Glomerular endothelial cell (primary cell): ENCODE results near the gene B3GALNT1. TPM values are rescaled to one million over a fixed set of nuclear protein-coding genes. Genes with fewer than 3 reads are reported as not detected.
A peak's percentile ranks its signal among the peaks of the same experiment; 100 is the strongest.

Experiments used
- DNase-seq: peaks from one replicate; pipeline ENCODE4 v3.0.0-alpha.2; 2011; ENCODE audit warnings: low read depth, low spot score; ENCODE audit errors: extremely low read depth
- total RNA-seq: library from RNA; depleted of rRNA; stranded (reverse); fragments of >200 nt; gene quantifications from 2 replicates; pipeline ENCODE4 v1.2.3, GENCODE V29; 2015

B3GALNT1 gene
- total RNA-seq, 1 donor from 2014 or later, result 9.2 TPM

GRCh38 chr3:161082063-161082462 lies 23.1 kb downstream of the B3GALNT1 start:
- no peak for DNase-seq

DNA sequence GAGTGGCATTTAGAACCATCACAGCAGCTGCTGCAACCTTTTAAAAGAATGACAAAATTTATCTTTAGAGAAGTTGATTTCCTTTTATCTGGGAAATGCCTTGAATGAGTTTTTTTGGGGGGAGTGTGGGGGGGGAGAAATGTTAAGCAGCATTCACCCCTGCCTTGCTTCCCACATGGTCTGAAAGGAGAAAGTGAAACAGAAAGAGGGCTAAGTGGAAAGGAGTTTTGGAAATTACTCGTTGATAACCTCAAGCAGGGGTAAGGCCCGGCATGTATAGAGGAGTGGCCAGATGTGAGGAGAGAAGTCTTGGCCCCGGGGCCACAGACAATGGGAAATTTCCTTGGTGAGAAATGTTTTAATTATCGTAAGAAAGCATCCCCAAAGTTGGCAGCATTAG lies 23.5 kb downstream of the B3GALNT1 start:
- no peak for DNase-seq

DNA sequence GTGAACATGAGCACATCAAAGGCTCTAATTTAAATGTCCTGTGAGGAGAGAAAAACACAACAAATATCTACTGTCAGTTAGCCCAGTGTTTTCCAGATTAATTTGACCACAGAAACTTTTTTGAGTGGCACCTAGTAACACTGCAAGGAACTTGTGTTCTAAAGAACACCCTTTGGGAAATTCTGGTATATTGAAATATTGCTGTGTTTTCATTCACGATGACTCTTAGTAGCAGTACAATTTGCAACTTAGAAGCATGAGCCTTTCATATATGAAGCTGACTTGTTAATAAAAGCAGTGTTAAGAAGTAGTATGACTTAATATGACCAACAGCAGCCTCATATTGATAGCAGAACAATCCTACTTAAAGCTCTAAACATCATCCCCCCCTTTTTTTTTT lies 32.0 kb downstream of the B3GALNT1 start:
- no peak for DNase-seq

GRCh38 chr3:161072751-161073150 lies 32.4 kb downstream of the B3GALNT1 start:
- no peak for DNase-seq

DNA sequence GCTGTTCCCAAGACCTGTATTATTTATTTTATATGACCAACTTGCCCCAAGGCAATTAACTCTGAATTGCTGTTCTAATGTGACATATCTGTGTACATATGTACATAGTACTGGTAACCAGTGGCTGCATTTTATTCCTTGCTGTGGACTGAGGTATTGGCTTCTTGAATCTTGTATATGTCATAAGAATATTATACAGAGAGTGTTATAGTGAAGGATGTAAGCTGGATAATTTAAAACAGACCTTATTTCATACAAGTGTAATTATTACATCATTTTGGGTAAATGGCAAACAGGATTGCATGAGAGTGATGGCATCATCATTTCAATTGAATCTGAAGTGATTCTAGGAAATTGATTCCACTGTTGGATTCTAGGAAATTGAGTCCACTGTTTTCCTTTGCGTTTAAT lies 32.9 kb downstream of the B3GALNT1 start:
- DNase-seq, result no peak

DNA sequence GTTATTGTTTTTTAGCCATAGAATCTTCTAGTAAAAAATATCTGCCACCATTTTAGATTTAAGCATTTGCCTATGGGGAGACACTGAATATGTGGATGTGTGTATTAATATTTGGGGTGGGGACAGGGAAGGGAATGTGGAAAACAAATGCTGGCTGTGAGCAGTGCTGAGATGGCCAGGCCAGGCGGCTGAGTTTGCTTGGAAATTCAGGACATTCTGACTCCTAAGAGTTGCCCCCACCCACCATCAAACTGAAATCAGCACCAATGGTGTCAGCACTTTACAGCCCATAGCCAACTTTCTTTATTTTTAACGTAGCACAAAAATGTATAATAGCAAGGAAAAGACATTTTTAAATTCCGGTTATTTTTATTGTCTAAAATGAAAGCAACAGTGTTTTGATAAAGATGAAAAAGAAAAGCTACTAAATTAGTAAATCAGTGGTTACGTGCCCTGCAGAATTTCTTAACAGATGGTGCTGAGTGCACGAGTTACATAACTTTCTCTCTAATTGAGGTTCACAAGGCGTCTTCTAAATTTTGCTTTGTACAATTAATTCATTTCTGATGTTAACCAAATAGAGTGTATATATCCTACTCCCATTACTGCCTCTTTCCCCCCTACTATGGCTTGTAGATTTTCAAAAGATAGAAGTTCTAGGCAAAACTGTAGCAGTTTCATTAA lies 34.0 kb downstream of the B3GALNT1 start:
- no peak for DNase-seq

DNA sequence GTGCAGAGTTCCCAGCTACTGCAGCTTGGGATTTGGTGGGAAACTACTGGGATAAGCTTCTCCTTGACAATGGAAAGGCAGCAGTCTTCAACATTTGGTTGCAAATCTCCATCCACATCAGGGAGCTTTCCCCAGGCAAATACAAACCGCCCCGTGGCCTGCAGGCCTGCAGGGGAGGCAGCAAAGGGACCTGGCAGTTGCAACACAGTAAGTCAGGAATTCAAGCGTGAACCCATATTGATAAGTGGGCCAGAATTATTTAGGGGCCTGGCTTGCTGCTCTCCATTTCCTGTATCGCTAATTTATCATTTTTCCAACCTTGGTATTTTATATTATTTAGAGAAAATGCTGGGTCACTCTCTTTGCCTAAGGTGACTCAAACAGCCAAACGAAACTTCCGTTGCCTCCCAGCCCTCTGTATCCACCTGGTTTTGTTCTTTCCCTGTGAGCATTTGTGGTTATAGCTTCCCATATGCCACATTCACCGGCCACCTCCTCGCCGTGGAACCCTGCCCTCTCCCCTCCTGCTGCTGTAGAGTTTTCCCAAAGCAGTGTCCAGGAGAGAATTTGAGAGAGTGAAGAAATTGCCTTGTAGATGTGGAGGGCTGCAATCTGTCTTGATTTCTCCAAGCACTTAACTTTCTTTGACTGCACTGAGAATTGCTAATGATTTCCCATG lies 34.8 kb downstream of the B3GALNT1 start:
- DNase-seq, result no peak

DNA sequence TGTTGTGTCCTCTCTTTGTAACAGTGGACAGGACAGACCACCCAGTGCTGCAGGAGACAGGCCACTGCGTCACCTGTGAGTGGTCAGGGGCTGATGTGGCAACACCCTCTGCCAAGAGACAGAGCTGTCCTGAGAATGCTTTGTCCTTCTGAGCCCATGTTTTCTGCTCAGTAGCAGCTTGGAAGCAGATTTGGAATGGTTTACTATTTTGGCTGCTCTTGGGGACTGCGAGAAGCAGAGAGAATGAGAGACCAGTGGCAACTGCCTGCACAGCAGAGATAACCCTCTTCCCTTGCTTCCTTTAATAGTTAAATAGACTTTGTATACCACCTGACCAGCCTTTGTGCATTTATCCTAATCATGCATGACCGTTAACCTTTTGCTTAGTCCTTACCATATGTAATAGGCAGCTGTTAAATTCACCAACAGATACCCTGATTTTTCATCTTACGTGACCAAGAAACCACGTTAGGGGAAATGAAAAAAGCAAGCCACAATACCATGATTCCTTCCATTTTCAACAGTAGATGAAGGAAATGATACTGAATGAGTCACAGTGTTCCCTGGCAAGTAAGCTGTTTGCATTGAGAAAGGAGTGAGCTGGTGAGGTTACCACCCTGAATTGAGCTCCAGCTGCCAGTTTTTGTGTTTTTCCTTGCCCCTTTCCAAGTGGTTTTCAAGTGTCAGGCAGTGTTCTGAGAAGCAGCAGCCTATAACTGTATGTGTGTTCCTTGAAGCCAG lies 35.5 kb downstream of the B3GALNT1 start:
- DNase-seq, result peak; percentile 81

GRCh38 chr3:161067335-161067734 lies 37.8 kb downstream of the B3GALNT1 start:
- no peak for DNase-seq

DNA sequence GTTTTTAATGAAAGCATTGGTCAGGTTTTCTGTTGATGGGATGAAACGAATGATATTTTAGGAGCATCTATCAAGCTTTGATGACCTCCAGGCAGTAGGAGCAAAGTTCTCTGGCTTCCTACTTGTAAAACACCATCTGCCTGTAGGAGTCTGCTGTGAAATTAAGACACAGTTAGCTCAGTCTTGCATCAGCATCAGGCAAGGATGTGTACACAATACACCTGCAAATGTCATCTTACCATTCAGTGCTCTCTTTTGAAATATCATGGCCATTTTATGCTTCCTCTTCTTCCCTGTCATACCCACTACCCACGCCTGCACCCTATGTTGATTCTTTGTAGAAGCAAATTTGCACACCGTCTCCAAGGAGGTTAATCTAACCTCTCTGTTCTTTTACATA lies 38.2 kb downstream of the B3GALNT1 start:
- no peak for DNase-seq

DNA sequence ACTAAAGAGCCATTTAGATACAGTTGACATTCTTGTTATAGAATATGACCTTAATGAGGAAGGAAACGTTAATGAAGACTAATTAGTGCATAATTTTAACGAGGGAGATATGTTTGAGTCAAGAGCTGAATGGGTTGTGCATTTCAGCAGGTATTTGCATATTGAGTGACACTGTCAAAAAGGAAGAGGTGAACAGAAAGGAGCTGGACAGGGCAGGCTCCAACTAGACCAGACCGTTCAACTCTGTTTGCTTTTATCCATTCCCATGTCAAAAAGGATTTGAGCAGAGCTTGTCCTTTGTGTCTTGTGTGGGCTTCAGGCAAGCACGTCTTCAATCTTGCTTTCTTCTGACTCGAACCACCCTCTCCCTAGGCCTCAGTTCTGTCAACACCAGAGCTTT lies 40.7 kb downstream of the B3GALNT1 start:
- DNase-seq, result no peak

GRCh38 chr3:161054860-161055604 lies 50.1 kb downstream of the B3GALNT1 start:
- no peak for DNase-seq

- no peak for DNase-seq
Observed at GRCh38 chr3:161051856-161052255, 53.3 kb downstream of the B3GALNT1 start.

- no peak for DNase-seq
Observed at GRCh38 chr3:161050935-161051334, 54.2 kb downstream of the B3GALNT1 start.

GRCh38 chr3:161049683-161050248 lies 55.4 kb downstream of the B3GALNT1 start:
- DNase-seq, result no peak

- DNase-seq, result no peak
Observed at GRCh38 chr3:161043336-161044035, 61.7 kb downstream of the B3GALNT1 start.

DNA sequence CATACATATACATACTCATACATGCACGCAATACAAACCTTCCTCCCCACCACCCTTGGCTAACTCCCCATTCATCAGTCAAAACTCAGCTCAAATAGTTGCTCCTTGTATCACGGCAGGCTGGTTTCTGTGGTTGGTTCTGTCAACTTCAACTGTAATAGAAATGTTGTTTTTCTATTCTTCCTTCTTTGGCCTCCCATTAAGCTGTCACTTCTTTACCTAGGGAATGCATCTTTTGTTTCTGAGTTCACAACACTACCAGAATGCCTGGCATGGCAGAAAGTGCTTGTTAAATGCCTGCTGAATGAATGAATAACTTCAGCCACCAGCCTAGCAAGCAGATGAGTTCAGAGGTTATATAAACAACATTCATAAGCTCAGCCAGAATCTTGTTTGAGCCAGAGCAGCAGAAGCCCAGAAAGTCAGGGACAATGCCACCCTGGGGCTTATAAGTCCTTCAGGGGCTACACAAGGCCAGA lies 63.1 kb downstream of the B3GALNT1 start:
- DNase-seq, result no peak

- DNase-seq, result no peak
Observed at GRCh38 chr3:161038725-161039124, 66.4 kb downstream of the B3GALNT1 start.

GRCh38 chr3:161035711-161036110 lies 69.4 kb downstream of the B3GALNT1 start:
- DNase-seq, result peak; percentile 56
